ENCODE results near the gene C17orf75.

DNA sequence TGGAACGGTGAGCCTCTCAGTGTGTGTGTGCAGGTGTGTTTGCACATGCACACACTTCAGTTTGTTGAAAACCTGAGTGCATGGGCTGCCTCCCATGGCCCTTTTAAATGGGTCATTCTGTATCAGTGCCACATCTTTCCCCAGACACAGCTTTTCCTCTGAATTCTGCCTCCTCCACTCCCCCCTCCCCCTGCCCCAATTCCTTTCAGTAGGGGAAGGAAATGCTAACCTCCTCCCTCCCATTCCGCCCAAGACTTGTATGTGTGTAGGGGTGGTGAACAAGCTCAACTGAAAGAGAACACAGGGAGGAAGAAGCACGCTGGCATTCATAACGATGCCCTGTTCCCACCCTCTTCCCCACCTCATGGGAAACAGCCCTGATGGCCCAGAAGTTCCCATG is 34.3 kb downstream of the C17orf75 start:
- TF ChIP-seq CTCF (IDR thresholded peaks at IDR 0.05; ENCODE audit: poor library complexity) = no peak
- TF ChIP-seq EZH2 (IDR thresholded peaks at IDR 0.05; ENCODE audit: borderline replicate concordance) = no peak
